Parathyroid adenoma (tissue), 2 donors: Measurements from ENCODE around the gene RAP1GAP2.

Experiments used
- H2AFZ ChIP-seq: fragments of 300-600 bp; sonication (generic); one replicate; pipeline ENCODE4 v1.7.0; 2017; ENCODE audit warnings: antibody characterized with exemption, mild to moderate bottlenecking
- H3K27ac ChIP-seq: fragments of 300-600 bp; sonication (generic); one replicate; pipeline ENCODE4 v1.7.0; 2017
- H3K27me3 ChIP-seq: fragments of 300-600 bp; sonication (generic); one replicate; pipeline ENCODE4 v1.7.0; 2017; ENCODE audit warnings: low read length; ENCODE audit not compliant: control insufficient read depth, insufficient read depth
- H3K36me3 ChIP-seq: fragments of 300-600 bp; sonication (generic); one replicate; pipeline ENCODE4 v1.7.0; 2017; ENCODE audit warnings: low read length; ENCODE audit not compliant: control insufficient read depth, insufficient read depth
- H3K4me1 ChIP-seq: fragments of 300-600 bp; sonication (generic); one replicate; pipeline ENCODE4 v1.7.0; 2017; ENCODE audit warnings: control low read depth
- H3K4me2 ChIP-seq: fragments of 300-600 bp; sonication (generic); one replicate; pipeline ENCODE4 v1.7.0; 2017; ENCODE audit warnings: low read length
- H3K4me3 ChIP-seq: fragments of 300-600 bp; sonication (generic); one replicate; pipeline ENCODE4 v1.7.0; 2017; ENCODE audit warnings: low read depth, low read length
- H3K79me2 ChIP-seq: fragments of 300-600 bp; sonication (generic); one replicate; pipeline ENCODE4 v1.7.0; 2017; ENCODE audit warnings: control low read depth
- H3K9ac ChIP-seq: fragments of 300-600 bp; sonication (generic); one replicate; pipeline ENCODE4 v1.7.0; 2017; ENCODE audit warnings: mild to moderate bottlenecking
- H3K9me3 ChIP-seq: fragments of 300-600 bp; sonication (generic); one replicate; pipeline ENCODE4 v1.7.0; 2017; ENCODE audit warnings: low read length; ENCODE audit not compliant: control insufficient read depth
- TF ChIP-seq, protein P1 (sequence below): fragments of 300-600 bp; sonication (generic); IDR thresholded peaks from one replicate; pipeline ENCODE4 v1.7.0; 2017; ENCODE audit warnings: antibody characterized with exemption, mild to moderate bottlenecking
- donor health status: primary hyperparathyroidism.

Gene RAP1GAP2

DNA sequence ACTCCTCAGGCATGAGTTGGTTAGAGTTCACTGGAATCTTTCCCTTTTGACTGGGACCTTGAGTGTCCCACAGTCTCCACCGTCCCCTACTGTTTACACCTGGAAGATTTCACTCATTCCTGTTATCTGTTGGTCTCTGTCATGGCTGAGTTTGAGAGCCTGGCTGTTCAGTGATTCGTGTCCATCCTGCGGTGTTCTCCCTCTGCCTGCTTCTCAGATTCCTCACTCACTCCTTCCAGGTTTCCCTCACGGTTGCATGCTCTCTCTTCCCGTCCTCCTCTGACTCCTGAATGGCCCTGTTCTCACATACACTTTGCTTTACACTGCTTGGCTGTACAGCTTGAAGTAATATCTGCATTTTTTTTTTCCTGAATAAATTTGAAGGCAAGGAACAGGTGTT is 242.7 kb downstream of the RAP1GAP2 start:
- H3K27ac ChIP-seq: no peak overlapping the region
- no peak overlapping the region for H3K9ac ChIP-seq
- H3K36me3 ChIP-seq: no peaks in the 10 kb centered on the region
- no peaks in the 10 kb centered on the region for H3K9me3 ChIP-seq
- H3K27me3 ChIP-seq: no peaks in the 10 kb centered on the region
- no peak overlapping the region for H2AFZ ChIP-seq
- no peak overlapping the region for H3K4me2 ChIP-seq
- TF ChIP-seq, protein P1, sequence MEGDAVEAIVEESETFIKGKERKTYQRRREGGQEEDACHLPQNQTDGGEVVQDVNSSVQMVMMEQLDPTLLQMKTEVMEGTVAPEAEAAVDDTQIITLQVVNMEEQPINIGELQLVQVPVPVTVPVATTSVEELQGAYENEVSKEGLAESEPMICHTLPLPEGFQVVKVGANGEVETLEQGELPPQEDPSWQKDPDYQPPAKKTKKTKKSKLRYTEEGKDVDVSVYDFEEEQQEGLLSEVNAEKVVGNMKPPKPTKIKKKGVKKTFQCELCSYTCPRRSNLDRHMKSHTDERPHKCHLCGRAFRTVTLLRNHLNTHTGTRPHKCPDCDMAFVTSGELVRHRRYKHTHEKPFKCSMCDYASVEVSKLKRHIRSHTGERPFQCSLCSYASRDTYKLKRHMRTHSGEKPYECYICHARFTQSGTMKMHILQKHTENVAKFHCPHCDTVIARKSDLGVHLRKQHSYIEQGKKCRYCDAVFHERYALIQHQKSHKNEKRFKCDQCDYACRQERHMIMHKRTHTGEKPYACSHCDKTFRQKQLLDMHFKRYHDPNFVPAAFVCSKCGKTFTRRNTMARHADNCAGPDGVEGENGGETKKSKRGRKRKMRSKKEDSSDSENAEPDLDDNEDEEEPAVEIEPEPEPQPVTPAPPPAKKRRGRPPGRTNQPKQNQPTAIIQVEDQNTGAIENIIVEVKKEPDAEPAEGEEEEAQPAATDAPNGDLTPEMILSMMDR: no peak
- H3K4me1 ChIP-seq: peaks cover 3% of the 10 kb centered on the region
- no peaks in the 10 kb centered on the region for H3K79me2 ChIP-seq
- no peak overlapping the region for H3K4me3 ChIP-seq

DNA sequence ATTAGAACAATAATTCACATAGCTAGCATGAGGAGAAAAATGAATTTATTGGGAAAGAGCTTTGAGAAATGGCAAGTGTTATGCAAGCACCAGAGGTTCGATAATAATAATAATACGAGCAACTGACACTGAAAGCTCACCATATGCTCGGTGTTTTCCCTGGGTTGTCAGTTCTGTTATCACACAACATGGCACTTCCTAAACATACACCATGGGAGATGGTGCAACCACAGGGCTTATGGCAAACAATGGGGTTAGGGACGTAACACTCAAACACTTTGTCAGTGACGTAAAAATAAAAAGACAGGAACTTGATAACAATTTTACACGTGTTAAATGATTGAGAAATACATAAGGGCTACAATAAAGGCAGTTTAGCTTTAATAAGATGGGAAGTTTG is 243.5 kb downstream of the RAP1GAP2 start:
- no peaks in the 10 kb centered on the region for H3K79me2 ChIP-seq
- H3K9ac ChIP-seq: no peak overlapping the region
- H3K27ac ChIP-seq: no peak overlapping the region
- no peaks in the 10 kb centered on the region for H3K9me3 ChIP-seq
- H3K36me3 ChIP-seq: no peaks in the 10 kb centered on the region
- TF ChIP-seq, protein P1: no peak
- H3K4me1 ChIP-seq: peaks cover 3% of the 10 kb centered on the region
- H3K4me2 ChIP-seq: no peak overlapping the region
- H2AFZ ChIP-seq: no peak overlapping the region
- no peaks in the 10 kb centered on the region for H3K27me3 ChIP-seq
- H3K4me3 ChIP-seq: no peak overlapping the region

DNA sequence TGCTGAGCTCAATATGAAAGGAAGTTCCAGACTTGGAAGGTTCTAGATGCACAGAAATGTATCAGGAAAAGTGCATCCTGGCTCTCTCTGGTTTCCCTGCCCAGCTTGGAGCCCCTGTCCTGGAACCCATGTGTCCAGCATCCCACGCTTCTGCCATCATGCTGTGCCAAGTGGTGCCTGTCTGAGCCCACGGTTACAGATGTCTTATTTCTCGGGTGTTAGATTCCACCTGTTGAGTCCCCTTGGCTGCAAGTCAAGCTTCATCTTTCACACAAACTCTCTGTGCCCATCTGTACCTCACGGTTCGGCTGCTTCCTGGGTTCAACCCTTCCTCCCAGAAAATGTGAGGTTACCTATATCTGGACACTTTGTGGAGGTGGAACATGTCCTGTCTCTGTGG is 244.6 kb downstream of the RAP1GAP2 start:
- no peak overlapping the region for H3K9ac ChIP-seq
- H3K4me2 ChIP-seq: no peak overlapping the region
- no peaks in the 10 kb centered on the region for H3K36me3 ChIP-seq

DNA sequence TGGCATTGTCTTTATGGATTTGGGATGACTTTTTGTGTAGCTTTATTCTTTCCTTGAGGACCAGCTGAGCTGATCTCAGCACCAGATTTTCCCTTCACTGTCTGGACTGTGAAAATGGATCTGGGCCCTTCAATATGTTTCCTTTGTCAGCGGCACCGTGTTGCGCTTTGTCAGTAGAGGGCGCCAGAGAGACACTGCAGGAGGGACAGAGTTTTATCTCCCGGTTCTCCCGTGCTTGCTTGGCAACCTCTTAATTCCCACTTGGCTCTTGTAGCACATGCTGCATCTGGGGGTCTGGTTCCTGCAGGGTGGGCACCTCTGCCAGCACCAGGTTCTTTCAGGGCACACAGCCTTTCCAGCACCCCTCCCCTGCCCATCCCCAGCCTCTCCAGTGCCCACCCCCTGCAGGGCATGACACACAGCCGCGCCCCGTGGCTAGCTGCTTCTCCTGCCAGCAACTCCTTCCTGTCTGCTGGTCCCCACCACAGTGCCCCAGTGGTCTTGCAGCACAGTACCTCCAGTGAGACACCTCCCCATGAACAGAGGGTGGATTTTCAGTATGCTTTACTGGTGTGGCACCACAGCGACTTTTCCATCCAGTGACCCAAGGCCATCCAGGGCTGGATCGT is 247.6 kb downstream of the RAP1GAP2 start:
- no peak overlapping the region for H3K4me2 ChIP-seq
- H3K9ac ChIP-seq: no peak overlapping the region
- no peak overlapping the region for H3K4me3 ChIP-seq
- no peaks in the 10 kb centered on the region for H3K9me3 ChIP-seq
- H3K4me1 ChIP-seq: peaks cover 3% of the 10 kb centered on the region
- no peak overlapping the region for H2AFZ ChIP-seq
- H3K27me3 ChIP-seq: no peaks in the 10 kb centered on the region
- H3K36me3 ChIP-seq: no peaks in the 10 kb centered on the region
- H3K79me2 ChIP-seq: no peaks in the 10 kb centered on the region
- TF ChIP-seq, protein P1: no peak
- no peak overlapping the region for H3K27ac ChIP-seq

More for the DNA sequence above, 244.6 kb downstream of the RAP1GAP2 start:
- no peaks in the 10 kb centered on the region for H3K27me3 ChIP-seq
- H3K4me3 ChIP-seq: no peak overlapping the region
- H2AFZ ChIP-seq: no peak overlapping the region
- no peaks in the 10 kb centered on the region for H3K79me2 ChIP-seq
- no peaks in the 10 kb centered on the region for H3K9me3 ChIP-seq
- TF ChIP-seq, protein P1: no peak
- peaks cover 3% of the 10 kb centered on the region for H3K4me1 ChIP-seq
- H3K27ac ChIP-seq: no peak overlapping the region

DNA sequence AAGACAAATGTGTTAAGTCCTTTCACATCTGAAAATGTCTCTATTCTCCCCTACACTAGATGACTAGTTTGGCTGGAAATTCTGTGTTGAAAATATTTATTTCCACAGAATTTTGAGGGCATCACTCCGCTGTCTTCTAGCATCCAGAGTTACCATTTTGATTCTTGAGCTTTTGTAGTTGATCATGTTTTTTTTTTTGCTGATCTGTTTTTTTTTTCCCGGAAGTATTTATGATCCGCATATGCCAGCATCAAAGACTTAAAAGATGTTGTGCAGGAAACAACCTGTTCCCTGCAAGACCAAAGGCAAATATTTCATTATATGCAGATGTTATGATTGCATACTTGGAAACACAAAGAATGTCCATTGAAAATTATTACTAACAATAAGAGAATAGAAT is 250.5 kb downstream of the RAP1GAP2 start:
- no peak overlapping the region for H3K9ac ChIP-seq
- no peaks in the 10 kb centered on the region for H3K9me3 ChIP-seq
- no peak overlapping the region for H3K27ac ChIP-seq
- no peak overlapping the region for H3K4me3 ChIP-seq
- no peaks in the 10 kb centered on the region for H3K4me1 ChIP-seq
- no peak overlapping the region for H3K4me2 ChIP-seq
- H3K36me3 ChIP-seq: no peaks in the 10 kb centered on the region
- H3K27me3 ChIP-seq: no peaks in the 10 kb centered on the region
- TF ChIP-seq, protein P1: no peak
- H3K79me2 ChIP-seq: no peaks in the 10 kb centered on the region
- no peak overlapping the region for H2AFZ ChIP-seq
